ENCODE results near the gene FNDC3B. TPM values are rescaled to one million over a fixed set of nuclear protein-coding genes. Genes with fewer than 3 reads are reported as not detected.

Gene FNDC3B
- total RNA-seq, 2 donors from 2014 or later, result 17.6 to 17.9 TPM

- peaks cover 60% of the 10 kb centered on the region for H3K27me3 Mint-ChIP-seq
- H3K9me3 Mint-ChIP-seq, result no peaks in the 10 kb centered on the region
- ATAC-seq (replicated peaks), result no peak
- peaks cover 13% of the 10 kb centered on the region for H3K36me3 Mint-ChIP-seq (ENCODE audit: low read depth)
- peaks cover 22% of the 10 kb centered on the region for H3K4me1 Mint-ChIP-seq
- H3K4me3 Mint-ChIP-seq, result no peak overlapping the region
- H3K27ac Mint-ChIP-seq, result no peak overlapping the region
Observed at GRCh38 chr3:172444821-172445220, 405.4 kb downstream of the FNDC3B start.

GRCh38 chr3:172446198-172446597 lies 406.8 kb downstream of the FNDC3B start:
- peaks cover 22% of the 10 kb centered on the region for H3K4me1 Mint-ChIP-seq
- peaks cover 13% of the 10 kb centered on the region for H3K36me3 Mint-ChIP-seq (ENCODE audit: low read depth)
- H3K27ac Mint-ChIP-seq, result no peak overlapping the region
- H3K9me3 Mint-ChIP-seq, result no peaks in the 10 kb centered on the region
- no peak for ATAC-seq (replicated peaks)
- H3K4me3 Mint-ChIP-seq, result no peak overlapping the region
- peaks cover 63% of the 10 kb centered on the region for H3K27me3 Mint-ChIP-seq

GRCh38 chr3:172447611-172448579 lies 408.5 kb downstream of the FNDC3B start, which contains the start of gene GHSR:
Gene GHSR (minus strand): TSS chr3:172448456. CDS start chr3:172448413, 43 bp downstream.
- peak within 1 kb of the TSS; percentile 81 for H3K4me3 Mint-ChIP-seq
- peaks cover 13% of the 10 kb centered on the region for H3K36me3 Mint-ChIP-seq (ENCODE audit: low read depth)
- H3K27me3 Mint-ChIP-seq, result peaks cover 63% of the 10 kb centered on the region
- H3K9me3 Mint-ChIP-seq, result no peaks in the 10 kb centered on the region
- ATAC-seq (replicated peaks), result peak; percentile 59
- no peak within 1 kb of the TSS for H3K27ac Mint-ChIP-seq
- peaks cover 22% of the 10 kb centered on the region for H3K4me1 Mint-ChIP-seq

- ATAC-seq (replicated peaks), result no peak
- Mint-ChIP-seq H3K4me1 (peaks cover 22% of the 10 kb centered on the region), H3K4me3 (peak overlapping the region; percentile 81), H3K27me3 (peaks cover 61% of the 10 kb centered on the region), H3K36me3 (ENCODE audit: low read depth) (peaks cover 13% of the 10 kb centered on the region), H3K27ac (no peak overlapping the region), H3K9me3 (no peaks in the 10 kb centered on the region)
Observed at GRCh38 chr3:172448661-172449465, 409.5 kb downstream of the FNDC3B start.

DNA sequence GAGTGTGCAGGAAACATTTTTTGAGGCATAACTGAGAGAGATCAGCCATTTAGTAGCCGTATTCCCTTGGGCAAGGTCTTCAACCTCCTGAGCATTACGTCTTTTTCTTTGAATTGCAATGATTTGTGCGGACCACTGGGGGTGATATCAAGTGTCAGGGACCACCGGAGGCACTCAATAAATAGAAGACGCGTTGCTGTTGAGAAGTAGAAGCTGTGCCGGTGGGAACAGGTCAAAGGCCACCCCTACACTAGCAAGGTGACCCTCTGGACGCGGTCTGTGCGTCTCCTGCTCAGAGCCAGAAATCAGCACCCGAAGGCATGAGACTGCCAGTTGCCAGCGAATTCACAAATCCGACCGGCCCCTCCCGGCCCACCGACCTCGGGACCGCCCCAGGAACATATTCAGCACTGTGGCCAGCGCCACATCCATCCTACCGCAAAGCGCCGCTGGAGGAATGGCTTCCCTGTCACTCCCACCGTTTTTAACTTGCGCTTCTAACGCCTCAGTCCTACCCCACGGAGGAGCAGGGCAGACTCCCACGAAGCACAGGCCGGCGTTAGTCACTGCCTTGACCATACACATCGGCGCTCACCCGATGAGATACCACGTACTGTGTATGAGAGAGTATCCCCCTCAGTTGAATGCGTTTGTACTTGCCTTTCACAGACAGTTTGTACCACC lies 410.2 kb downstream of the FNDC3B start:
- no peak overlapping the region for H3K27ac Mint-ChIP-seq
- peaks cover 22% of the 10 kb centered on the region for H3K4me1 Mint-ChIP-seq
- peaks cover 66% of the 10 kb centered on the region for H3K27me3 Mint-ChIP-seq
- no peak overlapping the region for H3K4me3 Mint-ChIP-seq
- no peak for ATAC-seq (replicated peaks)
- H3K9me3 Mint-ChIP-seq, result no peaks in the 10 kb centered on the region
- peaks cover 13% of the 10 kb centered on the region for H3K36me3 Mint-ChIP-seq (ENCODE audit: low read depth)

Other genes starting within 250 kb of the FNDC3B start
- 10 to 100 TPM in 1 of 2 donors, 1 to 10 TPM in 1; 2.5 to 10.6 TPM for gene PLD1, start 229.1 kb upstream of the FNDC3B start, total RNA-seq
- gene TMEM212, start 196.2 kb upstream of the FNDC3B start, total RNA-seq, result not detected